Measurements from ENCODE around the gene PRSS21. TPM values are rescaled to one million over a fixed set of nuclear protein-coding genes. Genes with fewer than 3 reads are reported as not detected.

PRSS21 gene
- total and polyA plus RNA-seq, 4 donors, result 0.18 to 1.0 (median 0.26) TPM; not detected in 1

DNA sequence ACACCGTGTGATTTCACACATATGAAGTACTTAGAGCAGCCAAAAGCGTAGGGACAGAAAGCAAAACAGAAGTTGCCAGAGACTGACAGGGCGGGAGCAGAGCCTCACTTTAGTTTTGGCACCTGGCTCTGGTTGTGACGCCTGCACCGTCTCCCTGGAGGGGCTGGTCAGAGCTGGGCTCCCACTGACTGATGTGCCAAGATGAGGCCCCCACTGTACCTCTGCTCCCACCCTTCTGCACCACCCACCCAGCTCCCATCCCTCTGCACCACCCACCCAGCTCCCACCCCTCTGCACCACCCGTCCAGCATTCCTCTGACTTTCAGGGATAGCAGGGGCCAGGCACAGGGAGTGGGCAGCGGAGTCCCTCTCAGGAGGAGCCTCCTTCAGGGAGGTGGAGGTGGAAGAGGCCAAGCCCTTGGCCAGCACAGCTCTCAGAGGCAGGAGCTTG, 3.2 kb upstream of the PRSS21 start:
- Histone ChIP-seq H3K27me3 (ENCODE audit: control insufficient read depth in 4 of 4, insufficient read depth in 4 of 4, low read length in 3 of 4) (peaks cover 0 to 4% (median 0%) of the 10 kb centered on the region in 4 donors), H3K4me3 (ENCODE audit: low read depth in 1 of 3, low read length in 3 of 3) (no peak overlapping the region), H3K36me3 (ENCODE audit: control insufficient read depth in 4 of 4, insufficient read depth in 3 of 4, low read depth in 1 of 4, low read length in 3 of 4) (no peaks in the 10 kb centered on the region), H3K27ac (ENCODE audit: low read depth in 1 of 2, low read length in 2 of 2) (no peak overlapping the region), H3K4me1 (ENCODE audit: control insufficient read depth in 4 of 4, insufficient read depth in 4 of 4, low read length in 3 of 4) (no peaks in the 10 kb centered on the region), H3K9ac (ENCODE audit: low read depth in 1 of 2, low read length in 2 of 2) (no peak overlapping the region), H3K9me3 (ENCODE audit: control insufficient read depth in 4 of 4, low read length in 3 of 4) (no peaks in the 10 kb centered on the region)
- WGBS, result 81% methylated on average over 7 of the region's 7 CpGs
- no peak for TF ChIP-seq NR2F2 (IDR thresholded peaks at IDR 0.05)
- TF ChIP-seq TAF1 (conservative IDR thresholded peaks at IDR 0.05), result no peak
- no peak for TF ChIP-seq HNF4A (conservative IDR thresholded peaks at IDR 0.05)
- no peak for TF ChIP-seq JUND (IDR thresholded peaks at IDR 0.05)
- TF ChIP-seq ZBTB33 (IDR thresholded peaks at IDR 0.05), result no peak
- TF ChIP-seq REST (IDR thresholded peaks at IDR 0.05), result no peak
- no peak for TF ChIP-seq HNF4G (IDR thresholded peaks at IDR 0.05)
- TF ChIP-seq FOXA2 (IDR thresholded peaks at IDR 0.05), result no peak
- no peak for TF ChIP-seq YY1 (IDR thresholded peaks at IDR 0.05)
- TF ChIP-seq RXRA (IDR thresholded peaks at IDR 0.05), result no peak
- no peak for TF ChIP-seq ATF3 (IDR thresholded peaks at IDR 0.05)
- DNase-seq (ENCODE audit: low spot score), result no peak

GRCh38 chr16:2814551-2815298, 2.3 kb upstream of the PRSS21 start:
- no peaks in the 10 kb centered on the region for H3K4me1 ChIP-seq (ENCODE audit: control insufficient read depth in 4 of 4, insufficient read depth in 4 of 4, low read length in 3 of 4)
- TF ChIP-seq FOXA2 (IDR thresholded peaks at IDR 0.05) (no peak), HNF4G (IDR thresholded peaks at IDR 0.05) (no peak), SP1 (IDR thresholded peaks at IDR 0.05) (no peak), GABPA (IDR thresholded peaks at IDR 0.05 in 1 of 2, conservative IDR thresholded peaks at IDR 0.05 in 1 of 2) (no peak), HNF4A (conservative IDR thresholded peaks at IDR 0.05) (no peak), FOXA1 (IDR thresholded peaks at IDR 0.05) (no peak)
- TF ChIP-seq, protein P1, sequence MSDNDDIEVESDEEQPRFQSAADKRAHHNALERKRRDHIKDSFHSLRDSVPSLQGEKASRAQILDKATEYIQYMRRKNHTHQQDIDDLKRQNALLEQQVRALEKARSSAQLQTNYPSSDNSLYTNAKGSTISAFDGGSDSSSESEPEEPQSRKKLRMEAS (IDR thresholded peaks at IDR 0.05), result no peak
- H3K36me3 ChIP-seq (ENCODE audit: control insufficient read depth in 4 of 4, insufficient read depth in 3 of 4, low read depth in 1 of 4, low read length in 3 of 4), result no peaks in the 10 kb centered on the region
- H3K9ac ChIP-seq (ENCODE audit: low read depth in 1 of 2, low read length in 2 of 2), result no peak overlapping the region
- DNase-seq (ENCODE audit: low spot score), result no peak
- peaks cover 0 to 4% (median 0%) of the 10 kb centered on the region in 4 donors for H3K27me3 ChIP-seq (ENCODE audit: control insufficient read depth in 4 of 4, insufficient read depth in 4 of 4, low read length in 3 of 4)
- H3K27ac ChIP-seq (ENCODE audit: low read depth in 1 of 2, low read length in 2 of 2), result no peak overlapping the region
- no peak overlapping the region for H3K4me3 ChIP-seq (ENCODE audit: low read depth in 1 of 3, low read length in 3 of 3)
- H3K9me3 ChIP-seq (ENCODE audit: control insufficient read depth in 4 of 4, low read length in 3 of 4), result no peaks in the 10 kb centered on the region
- 87% methylated on average over 20 of the region's 20 CpGs for WGBS

Data from liver (tissue), 9 donors.